ENCODE results near the gene LBHD2.

Gene LBHD2

DNA sequence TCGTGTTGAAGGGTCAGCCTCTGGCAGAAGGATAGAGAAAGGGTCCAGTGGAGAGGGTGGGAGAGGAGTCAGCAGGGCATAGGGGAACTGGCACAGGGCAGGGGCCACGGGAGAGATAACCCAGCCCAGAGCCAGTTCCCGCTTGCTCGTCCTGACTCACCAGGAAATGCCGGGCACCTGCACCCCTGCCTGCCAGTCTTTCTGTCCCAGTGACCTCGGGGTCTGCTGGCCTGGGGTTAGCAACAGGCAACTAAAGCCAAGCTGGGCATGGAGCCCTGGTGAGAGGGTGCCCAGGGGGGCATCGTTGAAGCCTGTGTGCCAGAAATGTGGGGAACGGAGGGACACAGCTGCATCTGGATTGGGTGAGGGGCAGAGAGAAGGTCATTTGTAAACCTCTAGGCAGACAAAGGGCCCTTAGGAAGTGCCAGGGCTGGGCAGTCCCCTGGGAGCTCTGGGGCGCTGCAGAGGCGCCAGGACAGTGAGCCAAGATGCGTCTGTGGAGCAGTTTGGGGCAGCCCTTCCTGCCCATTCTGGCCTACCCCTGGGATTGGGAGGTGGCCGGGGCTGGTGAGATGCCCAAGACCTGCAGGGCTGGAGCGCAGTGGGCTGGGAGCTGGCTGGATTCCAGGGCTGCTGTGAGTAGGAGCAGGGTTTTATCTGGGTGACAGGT lies 44.8 kb downstream of the LBHD2 start:
- TF ChIP-seq GATA1 (IDR thresholded peaks at IDR 0.05; ENCODE audit: low read depth, low read length) (no peak), POLR2A (IDR thresholded peaks at IDR 0.05; ENCODE audit: low read length) (no peak)
- DNase-seq = no peak

DNA sequence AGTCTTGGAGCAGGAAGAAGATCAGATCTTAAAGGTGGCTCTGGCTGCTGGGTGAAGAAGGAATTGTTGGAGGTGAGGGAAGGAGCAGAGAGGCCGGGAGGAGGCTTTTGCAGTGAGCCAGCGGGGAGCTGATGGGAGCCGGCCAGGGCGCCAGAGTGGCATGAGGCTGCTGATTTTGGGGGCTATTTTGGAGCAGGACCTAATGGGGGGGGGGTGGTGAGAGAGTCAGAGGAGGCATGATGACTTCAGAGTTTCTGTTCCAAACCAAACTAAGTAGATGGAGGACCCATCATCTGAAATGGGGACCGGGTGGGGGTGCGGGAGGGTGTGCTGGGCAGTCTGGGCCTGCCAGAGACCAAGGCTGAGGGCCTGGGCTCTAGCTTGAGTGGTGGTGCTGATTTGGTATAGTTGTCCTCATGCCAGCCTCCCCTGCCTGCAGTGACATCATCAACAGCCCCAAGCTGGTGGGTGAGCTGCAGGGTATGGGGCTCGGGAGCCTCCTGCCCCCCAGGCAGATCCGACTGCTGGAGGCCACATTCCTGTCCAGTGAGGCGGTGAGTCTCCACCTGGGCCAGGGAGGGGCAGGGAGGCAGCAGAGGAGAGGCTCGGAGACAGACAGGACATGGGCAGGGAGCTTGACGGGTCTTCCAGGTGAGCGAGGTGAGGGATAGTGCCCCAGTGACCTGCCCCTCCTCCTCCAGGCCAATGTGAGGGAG lies 45.4 kb downstream of the LBHD2 start:
- TF ChIP-seq GATA1 (IDR thresholded peaks at IDR 0.05; ENCODE audit: low read depth, low read length) = no peak
- TF ChIP-seq POLR2A (IDR thresholded peaks at IDR 0.05; ENCODE audit: low read length) = no peak
- DNase-seq = no peak

DNA sequence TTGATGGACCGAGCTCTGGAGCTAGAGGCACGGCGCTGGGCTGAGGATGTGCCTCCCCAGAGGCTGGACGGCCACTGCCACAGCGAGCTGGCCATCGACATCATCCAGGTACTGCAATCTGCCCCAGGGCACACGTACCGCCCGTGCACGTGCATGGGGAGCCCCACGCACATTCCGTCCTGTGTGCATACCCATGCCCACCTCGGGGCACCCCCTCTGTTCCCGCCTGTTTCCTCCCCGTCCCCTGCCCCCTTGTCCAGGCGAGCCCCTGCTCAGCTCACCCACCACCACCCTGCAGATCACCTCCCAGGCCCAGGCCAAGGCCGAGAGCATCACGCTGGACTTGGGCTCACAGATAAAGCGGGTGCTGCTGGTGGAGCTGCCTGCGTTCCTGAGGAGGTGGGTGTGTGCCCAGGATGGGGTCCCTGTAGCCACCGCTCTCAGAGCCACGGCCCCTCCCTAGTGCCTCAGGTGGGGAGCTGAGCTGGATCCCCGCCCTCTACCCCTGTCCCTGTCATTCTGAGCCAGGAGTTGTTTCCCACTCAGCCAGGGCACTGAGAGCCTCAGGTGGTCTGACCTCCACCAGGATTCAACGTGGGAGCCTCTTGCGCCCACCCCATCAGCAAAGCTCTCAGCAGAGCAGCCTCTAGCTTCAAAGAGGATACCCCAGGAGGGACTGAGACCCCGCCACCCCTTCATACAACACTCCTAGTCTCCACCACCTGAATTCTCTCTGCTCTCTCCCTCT lies 46.2 kb downstream of the LBHD2 start:
- TF ChIP-seq POLR2A (IDR thresholded peaks at IDR 0.05; ENCODE audit: low read length) (no peak), GATA1 (IDR thresholded peaks at IDR 0.05; ENCODE audit: low read depth, low read length) (no peak)
- DNase-seq = no peak

DNA sequence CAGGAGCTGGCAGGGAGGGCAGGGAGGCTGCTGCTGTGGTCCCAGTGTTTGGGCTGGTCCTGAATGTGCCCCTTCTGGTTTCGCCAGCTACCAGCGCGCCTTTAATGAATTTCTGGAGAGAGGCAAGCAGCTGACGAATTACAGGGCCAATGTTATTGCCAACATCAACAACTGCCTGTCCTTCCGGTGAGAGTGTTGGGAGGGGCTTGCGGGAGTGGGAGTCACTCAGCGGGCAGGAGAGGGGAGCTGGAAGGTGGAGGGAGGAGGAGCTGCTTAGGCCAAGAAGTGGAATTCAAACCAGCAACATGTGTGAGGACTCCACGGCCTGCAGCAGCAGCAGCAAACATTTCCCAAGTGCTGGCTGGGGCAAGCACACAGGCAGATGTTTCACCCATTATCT lies 47.0 kb downstream of the LBHD2 start:
- no peak for DNase-seq
- TF ChIP-seq POLR2A (IDR thresholded peaks at IDR 0.05; ENCODE audit: low read length) = no peak
- TF ChIP-seq GATA1 (IDR thresholded peaks at IDR 0.05; ENCODE audit: low read depth, low read length) = no peak

DNA sequence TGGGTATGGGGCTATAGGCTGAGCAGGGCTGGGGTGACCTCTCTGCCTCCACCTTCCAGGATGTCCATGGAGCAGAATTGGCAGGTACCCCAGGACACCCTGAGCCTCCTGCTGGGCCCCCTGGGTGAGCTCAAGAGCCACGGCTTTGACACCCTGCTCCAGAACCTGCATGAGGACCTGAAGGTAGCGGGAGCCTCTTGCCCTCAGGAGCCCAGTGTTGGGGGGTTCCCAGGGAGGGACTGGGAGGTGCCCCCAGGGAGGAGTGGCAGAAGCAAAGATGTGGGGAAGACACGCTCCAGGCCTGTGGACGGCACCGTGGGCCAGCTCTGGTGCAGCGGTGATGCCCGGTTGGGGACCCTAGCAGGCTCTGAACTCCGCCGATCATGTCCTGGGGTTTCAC lies 47.6 kb downstream of the LBHD2 start:
- DNase-seq = no peak
- no peak for TF ChIP-seq POLR2A (IDR thresholded peaks at IDR 0.05; ENCODE audit: low read length)
- no peak for TF ChIP-seq GATA1 (IDR thresholded peaks at IDR 0.05; ENCODE audit: low read depth, low read length)

DNA sequence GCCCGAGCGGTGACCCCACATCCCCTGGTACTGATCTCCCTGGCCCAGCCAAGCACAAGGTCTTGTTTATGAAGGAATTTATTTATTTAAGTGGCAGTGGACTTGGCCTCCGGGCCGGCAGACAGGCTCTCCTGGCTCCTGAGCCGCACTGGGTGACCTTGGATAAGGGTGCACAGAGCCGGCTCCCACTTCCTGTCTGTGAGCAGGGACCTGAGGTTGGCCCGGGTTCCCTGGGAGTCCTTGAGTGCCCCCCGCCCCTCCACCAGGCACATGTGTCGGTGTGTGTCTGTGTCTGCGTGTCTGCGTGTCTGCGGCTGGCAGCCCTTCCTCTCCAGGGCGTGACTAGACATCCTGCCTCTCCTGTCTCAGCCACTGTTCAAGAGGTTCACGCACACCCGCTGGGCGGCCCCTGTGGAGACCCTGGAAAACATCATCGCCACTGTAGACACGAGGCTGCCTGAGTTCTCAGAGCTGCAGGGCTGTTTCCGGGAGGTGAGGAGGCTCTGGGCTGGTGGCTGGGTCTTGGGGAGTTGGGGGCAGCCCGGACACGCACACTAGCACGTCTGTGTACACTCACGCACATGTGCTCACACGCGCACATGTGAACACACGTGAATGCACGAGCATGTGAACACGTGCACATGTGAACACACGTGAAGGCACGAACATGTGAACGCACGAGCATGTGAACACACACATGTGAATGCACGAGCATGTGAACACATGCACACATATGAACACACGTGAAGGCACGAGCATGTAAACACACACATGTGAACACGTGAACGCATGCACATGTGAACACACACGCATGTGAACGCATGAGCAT lies 48.6 kb downstream of the LBHD2 start:
- TF ChIP-seq GATA1 (IDR thresholded peaks at IDR 0.05; ENCODE audit: low read depth, low read length) (no peak), POLR2A (IDR thresholded peaks at IDR 0.05; ENCODE audit: low read length) (no peak)
- no peak for DNase-seq

DNA sequence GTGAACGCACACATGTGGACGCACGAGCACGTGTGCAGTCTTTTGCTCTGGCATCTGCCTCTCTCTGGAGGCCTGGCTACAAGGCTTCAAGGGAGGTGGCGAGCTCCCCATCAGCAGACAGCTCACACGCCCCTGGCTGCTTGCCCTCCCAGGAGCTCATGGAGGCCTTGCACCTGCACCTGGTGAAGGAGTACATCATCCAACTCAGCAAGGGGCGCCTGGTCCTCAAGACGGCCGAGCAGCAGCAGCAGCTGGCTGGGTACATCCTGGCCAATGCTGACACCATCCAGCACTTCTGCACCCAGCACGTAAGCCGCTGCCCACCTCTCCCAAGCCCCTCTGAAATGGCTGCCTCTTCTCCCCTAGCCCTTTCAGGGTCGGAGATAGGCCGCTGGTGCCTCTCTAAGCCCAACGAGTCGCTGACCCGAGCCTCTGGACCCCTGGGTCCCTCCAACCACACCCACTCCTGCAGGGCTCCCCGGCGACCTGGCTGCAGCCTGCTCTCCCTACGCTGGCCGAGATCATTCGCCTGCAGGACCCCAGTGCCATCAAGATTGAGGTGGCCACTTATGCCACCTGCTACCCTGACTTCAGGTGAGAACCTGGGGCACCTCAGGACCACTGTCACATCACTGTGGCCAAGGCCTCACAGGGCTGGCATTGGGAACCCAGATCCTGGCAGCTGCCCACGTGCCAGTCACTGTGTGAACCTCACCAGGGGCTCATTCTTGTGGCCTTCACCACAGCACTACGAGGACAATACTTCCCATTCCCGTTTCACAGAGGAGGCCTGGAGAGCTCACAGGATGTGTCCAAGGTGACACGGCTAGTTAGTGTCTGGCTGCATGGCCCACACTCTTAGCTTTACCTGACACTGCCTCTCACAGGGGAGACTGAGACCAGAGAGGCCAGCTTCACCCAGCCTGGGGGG lies 49.5 kb downstream of the LBHD2 start:
- TF ChIP-seq POLR2A (IDR thresholded peaks at IDR 0.05; ENCODE audit: low read length) (no peak), GATA1 (IDR thresholded peaks at IDR 0.05; ENCODE audit: low read depth, low read length) (no peak)
- DNase-seq = no peak

DNA sequence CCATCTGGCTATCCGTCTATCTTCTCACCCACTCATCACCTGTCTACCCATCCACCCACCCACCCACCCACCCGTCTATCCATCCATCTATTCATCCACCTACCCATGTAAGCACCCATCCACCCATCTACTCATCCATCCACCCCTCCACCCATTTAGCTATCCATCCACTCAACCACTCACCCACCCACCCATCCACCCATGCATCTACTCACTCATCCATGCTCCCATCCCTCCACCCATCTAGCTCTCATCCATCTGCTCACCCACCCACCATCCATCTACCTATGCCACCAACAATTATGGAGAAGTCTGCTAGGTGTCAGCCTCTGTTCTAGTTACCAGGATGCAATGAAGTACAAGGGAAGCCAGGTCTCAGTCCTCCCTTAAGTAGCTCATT lies 50.4 kb downstream of the LBHD2 start:
- DNase-seq = no peak
- no peak for TF ChIP-seq POLR2A (IDR thresholded peaks at IDR 0.05; ENCODE audit: low read length)
- TF ChIP-seq GATA1 (IDR thresholded peaks at IDR 0.05; ENCODE audit: low read depth, low read length) = no peak

DNA sequence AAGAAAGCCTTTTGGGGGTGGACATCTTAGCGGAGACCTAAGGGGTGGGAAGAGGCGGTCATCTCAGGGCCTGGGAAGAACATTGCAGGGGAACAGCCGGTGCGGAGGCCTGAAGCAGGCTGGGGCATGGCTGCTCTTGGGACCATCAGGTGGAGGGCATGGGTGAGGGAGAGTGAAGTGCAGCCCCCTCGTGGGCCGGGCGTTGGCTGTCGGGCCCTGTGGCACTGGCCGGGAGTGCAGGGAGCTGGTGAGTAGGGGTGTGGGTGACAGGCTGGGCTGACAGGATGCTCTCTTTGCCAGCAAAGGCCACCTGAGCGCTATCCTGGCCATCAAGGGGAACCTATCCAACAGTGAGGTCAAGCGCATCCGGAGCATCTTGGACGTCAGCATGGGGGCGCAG lies 50.9 kb downstream of the LBHD2 start:
- DNase-seq = no peak
- TF ChIP-seq GATA1 (IDR thresholded peaks at IDR 0.05; ENCODE audit: low read depth, low read length) (no peak), POLR2A (IDR thresholded peaks at IDR 0.05; ENCODE audit: low read length) (no peak)

DNA sequence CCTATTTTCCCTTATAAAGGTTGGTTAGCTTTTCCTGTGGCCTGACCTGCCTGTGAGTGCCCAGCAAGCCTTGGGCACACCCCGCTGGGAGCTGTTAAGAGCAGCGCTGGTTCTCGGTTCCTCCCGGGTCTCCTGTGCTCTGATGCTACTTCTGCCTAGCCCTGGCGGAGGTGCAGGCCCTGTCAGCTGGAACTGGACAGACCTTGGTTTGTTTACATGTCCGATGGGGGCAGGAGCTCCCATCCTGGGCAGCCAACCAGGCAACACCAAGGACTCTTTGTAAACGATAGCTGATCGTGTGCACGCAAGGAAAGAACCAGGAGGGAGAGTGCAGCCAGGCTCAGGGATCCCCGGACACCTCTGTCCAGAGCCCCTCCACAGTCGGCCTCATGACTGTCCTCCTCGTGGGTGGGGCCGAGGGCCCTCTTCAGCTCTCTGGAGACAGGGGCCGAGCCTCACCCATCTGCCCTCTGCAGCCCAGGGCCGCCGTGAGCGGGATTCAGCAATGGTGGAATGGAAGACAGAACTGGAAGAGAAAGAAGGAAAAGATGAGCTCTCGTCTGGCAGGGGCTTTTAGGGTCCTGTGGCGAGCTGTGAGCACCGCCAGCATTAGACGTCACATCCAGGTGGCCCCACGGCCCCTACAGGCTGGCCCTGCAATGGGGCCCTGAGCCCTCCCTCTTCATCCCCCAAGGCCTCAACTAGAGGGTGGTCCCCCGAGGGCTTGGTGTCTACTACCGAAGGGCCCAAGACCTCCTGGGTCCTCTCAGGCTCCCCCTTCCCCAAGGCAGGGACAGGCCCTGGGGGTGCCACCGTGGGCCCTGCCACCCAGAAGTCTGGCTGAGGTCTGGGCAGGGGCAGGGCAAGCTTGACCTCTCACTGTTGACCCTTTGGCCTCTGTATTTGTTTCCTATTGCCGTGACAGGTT lies 51.6 kb downstream of the LBHD2 start:
- TF ChIP-seq POLR2A (IDR thresholded peaks at IDR 0.05; ENCODE audit: low read length) = no peak
- no peak for DNase-seq

DNA sequence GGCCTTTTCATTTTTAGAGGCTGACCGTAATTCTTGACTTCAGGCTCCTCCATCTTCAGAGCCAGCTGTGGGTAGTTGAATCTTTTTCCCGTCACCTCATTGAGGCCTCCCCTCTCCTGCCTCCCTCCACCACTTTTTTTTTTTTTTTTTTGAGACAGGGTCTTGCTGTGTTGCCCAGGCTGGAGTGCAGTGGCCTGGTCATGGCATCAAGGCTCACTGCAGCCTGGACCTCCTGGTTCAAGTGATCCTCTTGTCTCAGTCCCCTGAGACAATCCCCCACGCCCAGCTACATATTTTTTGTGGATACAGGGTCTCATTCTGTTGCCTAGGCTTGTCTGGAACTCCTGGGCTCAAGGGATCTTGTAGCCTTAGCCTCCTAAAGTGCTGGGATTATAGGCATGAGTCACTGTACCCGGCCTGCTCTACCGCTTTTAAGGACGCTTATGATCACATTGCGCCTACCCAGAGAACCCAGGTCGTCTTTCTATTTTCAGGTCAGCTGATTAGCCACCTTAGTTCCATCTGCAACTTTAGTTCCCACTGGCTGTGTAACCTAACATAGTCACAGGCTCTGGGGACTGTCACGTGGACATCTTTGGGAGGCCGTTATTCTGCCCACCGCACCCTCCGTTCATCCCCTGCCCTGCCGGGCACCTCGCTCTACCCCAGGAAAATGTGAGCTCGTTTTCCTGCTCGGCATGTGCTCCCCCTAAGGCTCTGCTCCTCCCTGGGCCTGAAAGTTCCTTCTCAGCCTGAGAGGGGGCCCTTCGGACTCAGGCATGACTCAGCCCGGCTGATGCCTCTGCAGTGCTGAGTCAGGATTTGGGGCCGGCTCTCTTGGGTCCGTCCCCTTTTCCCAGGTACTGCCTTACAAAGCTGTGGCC lies 52.6 kb downstream of the LBHD2 start:
- DNase-seq = peak; percentile 36 to 69

More for the DNA sequence above, 52.6 kb downstream of the LBHD2 start:
- no peak for TF ChIP-seq GATA1 (IDR thresholded peaks at IDR 0.05; ENCODE audit: low read depth, low read length)
- TF ChIP-seq POLR2A (IDR thresholded peaks at IDR 0.05; ENCODE audit: low read length) = no peak

Measured in erythroblast (primary cell).